ENCODE data around the gene NFKBIB.
"Not testable (repeated sequence)": the region's sequence is repeated elsewhere in the genome, so short reads cannot be mapped to it uniquely, and the experiment has no call there.

NFKBIB gene

GRCh38 chr19:38870612-38871011, 29.2 kb upstream of the NFKBIB start:
- in situ Hi-C loops (cut with MboI; ENCODE audit: low pct_unique_long_range_greater_than_20kb, low sequenced_read_pairs): no loop called here
- DNase-seq: no peak

GRCh38 chr19:38873400-38873799, 26.4 kb upstream of the NFKBIB start:
- in situ Hi-C loops (cut with MboI; ENCODE audit: low pct_unique_long_range_greater_than_20kb, low sequenced_read_pairs); DNase-seq: not testable (repeated sequence)

DNA sequence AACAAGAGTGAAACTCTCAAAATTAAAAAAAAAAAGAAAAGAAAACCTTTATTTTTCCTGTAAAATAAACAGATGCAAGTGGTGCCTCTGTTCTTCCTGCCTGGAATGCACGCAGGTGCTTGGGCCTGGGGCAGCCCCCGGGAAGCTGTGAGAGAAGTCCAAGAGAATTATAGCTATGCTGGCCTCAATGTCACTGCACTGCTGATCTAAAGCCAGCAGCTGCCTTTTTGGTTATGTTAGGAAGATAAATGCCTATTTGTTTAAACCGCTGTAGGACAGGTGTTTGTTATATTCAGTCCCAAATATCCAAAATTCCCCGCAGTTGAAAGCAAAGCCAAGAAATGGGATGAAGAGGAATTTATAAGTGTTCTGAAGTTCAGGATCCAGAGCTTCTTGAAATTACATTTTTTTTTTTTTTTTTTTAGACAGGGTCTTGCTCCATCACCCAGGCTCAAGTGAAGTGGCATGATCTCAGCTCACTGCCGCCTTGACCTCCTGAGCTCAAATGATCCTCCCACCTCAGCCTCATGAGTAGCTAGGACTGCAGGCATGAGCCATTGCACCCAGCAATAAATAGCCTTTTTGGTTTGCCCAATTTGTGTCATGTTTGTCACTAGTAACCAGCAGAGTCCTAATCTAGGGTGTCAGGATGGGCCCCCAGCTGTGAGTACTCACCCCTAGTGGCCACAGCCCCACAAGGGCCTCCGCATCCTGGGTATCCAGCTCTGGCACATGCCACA, 23.9 kb upstream of the NFKBIB start:
- in situ Hi-C loops (cut with MboI; ENCODE audit: low pct_unique_long_range_greater_than_20kb, low sequenced_read_pairs): no loop called here
- no peak for DNase-seq

DNA sequence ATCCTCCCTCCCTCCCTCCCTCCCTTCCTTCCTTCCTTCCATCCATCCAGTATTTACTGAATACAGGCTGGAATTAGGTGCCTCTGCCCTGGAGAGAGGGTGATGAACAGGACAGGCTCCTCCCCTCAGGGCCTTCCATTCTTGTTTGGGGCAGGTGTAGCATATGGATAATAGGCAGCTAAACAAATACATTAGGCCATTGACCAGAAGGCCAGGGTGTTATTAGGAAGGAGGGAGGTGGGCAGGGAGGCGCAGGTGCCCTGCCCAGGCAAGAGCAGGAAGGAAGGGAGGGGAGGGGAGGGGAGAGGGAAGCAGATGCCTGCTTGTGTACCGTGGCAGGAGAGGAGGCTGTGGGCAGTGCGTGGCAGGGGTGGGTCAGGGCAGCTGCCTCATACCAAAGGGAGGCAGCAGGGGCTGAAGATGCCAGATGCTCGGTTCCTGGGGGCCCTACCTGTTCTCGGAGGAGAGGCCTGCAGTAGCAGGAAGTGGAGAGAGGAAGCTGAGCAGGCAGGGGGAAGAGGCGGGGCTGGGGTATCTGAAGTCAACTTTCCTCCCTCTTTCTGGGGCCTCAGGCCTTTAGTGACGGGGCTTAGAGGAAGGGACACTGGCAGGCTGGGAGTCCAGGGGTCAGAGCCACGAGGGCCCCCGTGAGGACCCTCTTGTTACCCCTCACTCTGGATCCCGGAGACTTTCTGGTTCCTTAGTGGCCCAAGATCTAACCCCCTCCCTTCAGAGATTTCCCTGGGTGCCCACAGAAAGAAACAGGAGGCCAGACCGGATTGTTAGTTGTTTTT, 21.8 kb upstream of the NFKBIB start, which contains the start of gene RINL:
RINL (minus strand) TSS at position 495 of the 794 bp plus-strand sequence. CDS start 1,533 bp downstream, outside the sequence.
- DNase-seq: peak; percentile 72

GRCh38 chr19:38878575-38879399, 21.0 kb upstream of the NFKBIB start:
- no peak for DNase-seq
- in situ Hi-C loops (cut with MboI; ENCODE audit: low pct_unique_long_range_greater_than_20kb, low sequenced_read_pairs): no loop called here

More for the DNA sequence above, 21.8 kb upstream of the NFKBIB start, which contains the start of gene RINL:
- in situ Hi-C loops (cut with MboI; ENCODE audit: low pct_unique_long_range_greater_than_20kb, low sequenced_read_pairs): no loop called here

GRCh38 chr19:38879400-38879751, 20.4 kb upstream of the NFKBIB start:
- in situ Hi-C loops (cut with MboI; ENCODE audit: low pct_unique_long_range_greater_than_20kb, low sequenced_read_pairs): no loop called here
- DNase-seq: no peak

DNA sequence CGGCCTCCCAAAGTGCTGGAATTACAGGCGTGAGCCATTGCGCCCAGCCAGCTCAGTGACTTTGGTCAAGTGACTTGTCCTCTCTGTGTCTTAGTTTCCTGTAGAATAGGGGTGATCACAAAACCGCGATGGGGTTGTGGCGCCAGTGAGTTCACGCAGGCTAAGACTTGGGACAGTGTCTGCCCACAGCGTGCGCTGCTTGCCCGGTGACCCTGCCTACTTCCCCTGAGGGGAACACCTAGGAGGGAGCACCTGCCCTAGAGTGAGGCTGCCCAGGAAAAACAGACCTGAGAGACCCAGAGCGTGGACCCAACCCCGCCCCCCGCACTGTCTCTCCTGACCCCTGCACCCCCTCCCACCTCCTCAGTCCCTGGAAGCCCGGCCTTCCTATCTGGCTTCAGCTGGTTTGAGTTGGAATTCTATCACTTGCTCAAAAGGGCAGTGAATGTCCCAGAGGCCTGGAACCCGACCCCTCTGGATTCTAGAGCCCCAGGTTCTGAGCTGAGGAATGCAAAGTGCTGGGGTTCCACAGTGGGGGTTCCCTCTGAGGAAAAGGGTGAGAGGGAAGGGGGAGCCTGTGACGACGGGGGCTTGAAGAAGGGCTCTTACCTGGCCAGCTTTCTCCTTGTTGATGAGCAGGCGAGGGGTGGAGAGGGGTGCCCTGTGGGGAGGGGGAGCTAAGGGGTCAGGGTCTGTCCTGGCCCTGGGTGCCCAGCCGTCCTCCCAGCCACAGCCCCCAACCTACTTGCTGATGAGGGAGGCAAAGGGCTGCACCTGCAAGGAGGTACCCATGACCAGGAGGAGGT, 19.5 kb upstream of the NFKBIB start:
- in situ Hi-C loops (cut with MboI; ENCODE audit: low pct_unique_long_range_greater_than_20kb, low sequenced_read_pairs): no loop called here
- no peak for DNase-seq

GRCh38 chr19:38880882-38881609, 18.7 kb upstream of the NFKBIB start:
- in situ Hi-C loops (cut with MboI; ENCODE audit: low pct_unique_long_range_greater_than_20kb, low sequenced_read_pairs): no loop called here
- no peak for DNase-seq

- in situ Hi-C loops (cut with MboI; ENCODE audit: low pct_unique_long_range_greater_than_20kb, low sequenced_read_pairs): no loop called here
- no peak for DNase-seq
Observed at GRCh38 chr19:38883286-38883685, 16.5 kb upstream of the NFKBIB start.

GRCh38 chr19:38884691-38885090, 15.1 kb upstream of the NFKBIB start:
- in situ Hi-C loops (cut with MboI; ENCODE audit: low pct_unique_long_range_greater_than_20kb, low sequenced_read_pairs); DNase-seq: not testable (repeated sequence)

- DNase-seq: no peak
- in situ Hi-C loops (cut with MboI; ENCODE audit: low pct_unique_long_range_greater_than_20kb, low sequenced_read_pairs): no loop called here
Observed at GRCh38 chr19:38888876-38889275, 10.9 kb upstream of the NFKBIB start.

DNA sequence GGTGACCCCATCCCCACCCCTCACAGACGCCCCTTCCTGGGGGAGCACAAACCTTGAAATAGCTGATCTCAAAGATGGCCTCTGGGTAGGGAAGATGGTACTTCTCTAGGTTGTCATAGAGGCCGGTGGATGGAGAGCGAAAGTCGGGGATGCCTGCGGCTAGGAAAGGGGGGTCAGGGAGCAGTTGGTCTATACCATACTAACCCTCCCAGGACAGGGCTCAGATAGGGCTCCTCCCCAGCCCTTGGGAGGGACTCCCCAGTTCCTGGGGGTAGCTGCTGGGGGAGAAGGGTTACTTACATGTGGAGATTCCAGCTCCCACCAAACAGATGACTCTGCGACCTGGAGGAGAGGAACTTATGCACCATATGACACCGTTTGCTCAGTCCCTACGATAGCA, 10.0 kb upstream of the NFKBIB start:
- in situ Hi-C loops (cut with MboI; ENCODE audit: low pct_unique_long_range_greater_than_20kb, low sequenced_read_pairs): no loop called here
- DNase-seq: no peak

DNA sequence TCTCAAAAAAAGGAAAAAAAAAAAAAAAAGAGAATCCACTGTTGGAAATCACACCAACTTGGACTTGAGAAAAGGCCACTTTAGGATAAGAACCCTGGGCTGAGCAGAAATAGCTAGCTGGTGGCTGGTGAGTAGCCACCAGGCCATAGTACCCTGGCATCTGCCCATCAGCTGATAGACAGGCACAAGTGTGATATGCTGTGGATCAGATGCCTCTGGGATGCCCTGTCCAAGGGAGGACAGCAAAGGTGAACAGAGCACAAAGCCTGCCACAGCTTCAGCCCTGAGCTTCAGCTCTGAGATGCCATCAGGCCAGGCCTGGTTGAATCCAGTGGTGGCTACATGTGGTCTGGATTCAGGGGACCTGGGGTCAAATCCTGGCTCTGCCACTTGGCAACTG, 9.1 kb upstream of the NFKBIB start:
- in situ Hi-C loops (cut with MboI; ENCODE audit: low pct_unique_long_range_greater_than_20kb, low sequenced_read_pairs): no loop called here
- DNase-seq: no peak

DNA sequence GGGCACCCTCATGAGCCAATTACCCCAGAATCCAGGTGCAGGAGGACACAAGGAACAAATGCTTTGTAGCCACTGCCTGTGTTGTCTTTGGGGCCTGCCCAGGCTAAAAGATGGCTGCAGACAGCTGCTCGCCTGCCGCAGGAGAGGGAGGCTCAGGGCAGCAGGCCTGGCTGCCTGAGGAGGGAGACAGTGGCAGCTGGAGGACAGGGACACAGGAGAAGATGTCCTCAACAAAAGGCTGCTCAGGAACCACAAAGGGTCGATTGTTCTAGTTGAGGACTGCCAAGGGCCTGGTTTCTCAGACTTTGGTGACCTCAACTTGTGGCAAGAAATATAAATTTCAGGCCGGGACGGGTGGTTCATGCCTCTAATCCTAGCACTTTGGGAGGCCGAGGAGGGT, 8.0 kb upstream of the NFKBIB start:
- in situ Hi-C loops (cut with MboI; ENCODE audit: low pct_unique_long_range_greater_than_20kb, low sequenced_read_pairs): no loop called here
- no peak for DNase-seq

- in situ Hi-C loops (cut with MboI; ENCODE audit: low pct_unique_long_range_greater_than_20kb, low sequenced_read_pairs): no loop called here
- no peak for DNase-seq
Observed at GRCh38 chr19:38892841-38893240, 6.9 kb upstream of the NFKBIB start.

DNA sequence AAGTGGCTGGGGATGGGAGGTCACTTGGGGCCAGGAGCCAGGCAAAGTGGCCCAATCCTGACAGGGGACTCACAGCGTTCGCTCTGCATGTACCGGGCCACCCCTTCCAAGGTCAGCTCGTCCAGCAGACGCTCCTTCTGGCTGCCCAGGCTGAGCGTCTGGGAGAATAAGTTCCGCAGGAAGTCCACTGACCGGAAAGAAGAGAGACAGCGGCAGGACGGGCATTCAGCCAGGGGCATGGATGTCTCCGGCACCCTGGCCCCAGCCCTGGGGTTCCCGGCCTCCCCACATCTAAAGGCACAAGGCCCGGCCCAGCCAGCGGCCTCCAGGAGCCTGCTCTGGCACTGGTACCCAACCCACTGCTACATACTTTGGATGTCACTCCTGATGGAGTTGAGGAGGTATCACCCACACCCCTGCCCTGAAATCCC, 6.4 kb upstream of the NFKBIB start:
- in situ Hi-C loops (cut with MboI; ENCODE audit: low pct_unique_long_range_greater_than_20kb, low sequenced_read_pairs): no loop called here
- DNase-seq: no peak

DNA sequence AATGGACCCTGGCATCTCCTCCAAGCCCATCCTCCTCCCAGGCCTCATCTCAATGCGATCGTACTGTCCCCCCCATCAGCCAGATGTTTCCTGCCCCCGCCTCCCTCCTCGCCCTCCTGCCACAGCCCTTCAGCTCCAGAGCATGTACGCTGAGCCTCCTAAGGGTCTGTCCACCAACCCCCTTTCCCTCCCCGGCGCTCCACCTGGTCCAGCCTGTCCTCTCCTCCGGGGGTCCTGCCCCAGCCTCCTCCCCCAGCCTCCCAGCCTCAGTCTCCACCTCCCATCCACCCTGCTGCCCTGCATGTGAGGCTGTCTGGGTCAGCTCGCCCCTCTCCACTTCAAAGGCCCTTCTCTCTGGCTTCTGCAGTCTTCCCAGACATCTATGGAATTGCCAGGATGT, 4.8 kb upstream of the NFKBIB start:
- no peak for DNase-seq
- in situ Hi-C loops (cut with MboI; ENCODE audit: low pct_unique_long_range_greater_than_20kb, low sequenced_read_pairs): no loop called here

GRCh38 chr19:38898788-38899446, 852 bp upstream of the NFKBIB start:
- in situ Hi-C loops (cut with MboI; ENCODE audit: low pct_unique_long_range_greater_than_20kb, low sequenced_read_pairs): no loop called here
- DNase-seq: peak; percentile 25
